Tibial nerve (tissue), 4 donors: ENCODE results near the gene PPP4R1. TPM values are rescaled to one million over a fixed set of nuclear protein-coding genes. Genes with fewer than 3 reads are reported as not detected.

Experiments
- DNase-seq, 2 donors: peaks; one replicate each; pipeline ENCODE4 v3.0.0-alpha.2; 2019; ENCODE audit warnings: low spot score in 2 of 2
- H3K27ac ChIP-seq, 4 donors: fragments of 200-600 bp; sonication (generic) in 3 of 4; one replicate each; pipeline ENCODE4 v1.5.1; 2017 to 2019; ENCODE audit warnings: mild to moderate bottlenecking in 1 of 4
- H3K27me3 ChIP-seq, 2 donors: fragments of 200-600 bp; sonication (generic) in 1 of 2; one replicate each; pipeline versions ENCODE4 v1.5.1 to v1.6.0; 2017 to 2019
- H3K36me3 ChIP-seq, 3 donors: fragments of 200-600 bp; sonication (generic); one replicate each; pipeline ENCODE4 v1.5.1; 2018 to 2019
- H3K4me1 ChIP-seq, 4 donors: fragments of 200-600 bp; sonication (generic) in 3 of 4; one replicate each; pipeline ENCODE4 v1.5.1; 2017 to 2019
- H3K4me3 ChIP-seq, 4 donors: fragments of 200-600 bp; sonication (generic) in 3 of 4; one replicate each; pipeline ENCODE4 v1.5.1; 2017 to 2019; ENCODE audit warnings: mild to moderate bottlenecking in 1 of 4, moderate library complexity in 1 of 4
- H3K9me3 ChIP-seq, 4 donors: fragments of 200-600 bp; sonication (generic) in 3 of 4; one replicate each; pipeline ENCODE4 v1.5.1; 2017 to 2019
- CTCF ChIP-seq, 5 experiments: fragments of 200-600 bp in 3 of 5; fragments of 450-650 bp in 2 of 5; sonication (generic) in 3 of 5; IDR thresholded peaks; one replicate each; pipeline ENCODE4 v1.5.1; 2016 to 2019; ENCODE audit warnings: antibody characterized with exemption in 5 of 5, mild to moderate bottlenecking in 3 of 5, moderate library complexity in 2 of 5
- EP300 ChIP-seq, 2 donors: sonication (generic); formaldehyde crosslinking; IDR thresholded peaks; one replicate each; pipeline ENCODE4 v1.6.1; 2017; ENCODE audit warnings: antibody characterized with exemption in 2 of 2, mild to moderate bottlenecking in 1 of 2
- POLR2A ChIP-seq, 2 donors: fragments of 450-650 bp; IDR thresholded peaks; one replicate each; pipeline ENCODE4 v1.6.1; 2017; ENCODE audit warnings: antibody characterized with exemption in 2 of 2, mild to moderate bottlenecking in 2 of 2, moderate library complexity in 2 of 2
- WGBS, 2 donors: methylation state at CpG; one replicate each; pipeline ENCODE4 v1.1.5; 2018; 5-methylcytosine and 5-hydroxymethylcytosine counted together
- total RNA-seq, 4 donors: library from RNA; depleted of rRNA; stranded (reverse); fragments of >200 nt; gene quantifications; one replicate each; pipeline ENCODE4 v1.1.0, GENCODE V29; 2016

The PPP4R1 gene
- total RNA-seq, 4 donors from 2014 or later: 97.7 to 124 (median 102) TPM

DNA sequence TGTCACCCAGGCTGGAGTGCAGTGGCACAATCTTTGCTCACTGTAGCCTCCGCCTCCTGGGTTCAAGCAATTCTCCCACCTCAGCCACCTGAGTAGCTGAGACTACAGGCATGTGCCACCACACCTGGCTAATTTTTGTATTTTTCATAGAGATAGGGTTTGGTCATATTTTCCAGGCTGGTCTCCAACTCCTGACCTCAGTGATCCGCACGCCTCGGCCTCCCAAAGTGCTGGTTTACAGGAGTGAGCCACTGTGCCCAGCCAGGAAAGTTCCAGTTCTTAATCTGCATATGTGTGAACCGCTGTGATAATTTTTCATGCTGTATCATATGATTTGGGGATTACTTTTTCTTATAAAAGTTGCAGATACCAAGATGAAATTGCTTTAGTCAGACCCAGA is 14.6 kb upstream of the PPP4R1 start:
- Histone ChIP-seq H3K4me1 (no peaks in the 10 kb centered on the region), H3K27me3 (no peaks in the 10 kb centered on the region), H3K27ac (no peak overlapping the region), H3K4me3 (no peak overlapping the region), H3K9me3 (no peaks in the 10 kb centered on the region), H3K36me3 (no peaks in the 10 kb centered on the region)
- DNase-seq: no peak
- 84 to 91% methylated on average over 5 of the region's 5 CpGs for WGBS, 2 donors
- no peak for TF ChIP-seq POLR2A (IDR thresholded peaks at IDR 0.05)
- TF ChIP-seq CTCF (IDR thresholded peaks at IDR 0.05): no peak
- no peak for TF ChIP-seq EP300 (IDR thresholded peaks at IDR 0.05)

DNA sequence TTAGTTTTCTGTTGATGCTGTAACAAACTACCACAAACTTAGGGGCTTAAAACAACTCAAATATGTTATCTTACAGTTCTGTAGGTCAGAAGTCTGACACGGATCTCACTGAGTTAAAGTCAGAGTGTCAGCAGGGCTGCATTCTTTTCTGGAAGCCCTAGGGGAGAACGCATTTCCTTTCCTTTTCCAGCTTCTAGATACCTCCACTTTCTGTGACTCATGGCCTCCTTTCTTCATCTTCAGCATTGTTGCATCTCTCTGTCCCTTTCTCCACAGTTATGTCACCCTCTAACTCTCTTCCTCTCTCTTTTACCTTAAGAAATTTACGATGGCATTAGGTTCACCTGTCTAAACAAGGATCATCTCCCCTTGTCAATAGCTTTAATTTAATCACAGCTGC is 13.3 kb upstream of the PPP4R1 start:
- Histone ChIP-seq H3K4me3 (no peak overlapping the region), H3K9me3 (no peaks in the 10 kb centered on the region), H3K27ac (no peak overlapping the region), H3K4me1 (no peaks in the 10 kb centered on the region), H3K36me3 (no peaks in the 10 kb centered on the region), H3K27me3 (no peaks in the 10 kb centered on the region)
- TF ChIP-seq EP300 (IDR thresholded peaks at IDR 0.05) (no peak), POLR2A (IDR thresholded peaks at IDR 0.05) (no peak), CTCF (IDR thresholded peaks at IDR 0.05) (no peak)
- DNase-seq: no peak
- 54 to 58% methylated on average over 3 of the region's 3 CpGs for whole genome bisulfite sequencing, 2 donors

DNA sequence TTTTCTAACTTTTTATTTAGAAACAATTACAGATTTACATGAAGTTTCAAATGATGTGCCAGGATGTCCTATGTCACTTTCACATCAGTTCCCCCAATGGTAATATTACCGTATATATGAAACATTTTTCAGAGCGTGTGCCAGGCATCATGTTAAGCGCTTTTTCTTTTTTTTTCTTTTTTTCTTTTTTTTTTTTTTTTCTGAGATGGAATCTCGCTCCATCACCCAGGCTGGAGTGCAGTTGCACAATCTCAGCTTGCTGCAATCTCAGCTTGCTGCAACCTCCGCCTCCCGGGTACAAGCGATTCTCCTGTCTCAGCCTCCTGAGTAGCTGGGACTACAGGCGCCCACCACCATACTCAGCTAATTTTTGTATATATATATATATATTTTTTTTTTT is 5.6 kb upstream of the PPP4R1 start:
- TF ChIP-seq CTCF (IDR thresholded peaks at IDR 0.05) (no peak), EP300 (IDR thresholded peaks at IDR 0.05) (no peak), POLR2A (IDR thresholded peaks at IDR 0.05) (no peak)
- H3K4me3 ChIP-seq: no peak overlapping the region
- H3K27me3 ChIP-seq: no peaks in the 10 kb centered on the region
- DNase-seq: no peak
- 74 to 86% methylated on average over 7 to 8 of the region's 8 CpGs for WGBS, 2 donors
- H3K9me3 ChIP-seq: no peaks in the 10 kb centered on the region
- H3K4me1 ChIP-seq: peaks cover 0 to 16% (median 4%) of the 10 kb centered on the region in 4 donors
- H3K27ac ChIP-seq: peak overlapping the region in 1 of 4 donors; percentile 64
- no peaks in the 10 kb centered on the region for H3K36me3 ChIP-seq

- TF ChIP-seq CTCF (IDR thresholded peaks at IDR 0.05) (no peak), POLR2A (IDR thresholded peaks at IDR 0.05) (no peak), EP300 (IDR thresholded peaks at IDR 0.05) (no peak)
- WGBS, 2 donors: 21 to 28% methylated on average over 1 of the region's 1 CpG
- Histone ChIP-seq H3K36me3 (no peaks in the 10 kb centered on the region), H3K27ac (peak overlapping the region in 1 of 4 donors; percentile 64), H3K4me1 (peaks cover 0 to 16% (median 4%) of the 10 kb centered on the region in 4 donors), H3K27me3 (no peaks in the 10 kb centered on the region), H3K9me3 (no peaks in the 10 kb centered on the region), H3K4me3 (no peak overlapping the region)
- no peak for DNase-seq
These were observed 5.2 kb upstream of the PPP4R1 start for GRCh38 chr18:9619545-9619944.

- no peak overlapping the region for H3K4me3 ChIP-seq
These were observed 4.7 kb upstream of the PPP4R1 start for GRCh38 chr18:9619056-9619455.

More at GRCh38 chr18:9619056-9619455, 4.7 kb upstream of the PPP4R1 start:
- no peak for TF ChIP-seq CTCF (IDR thresholded peaks at IDR 0.05)
- no peak for TF ChIP-seq EP300 (IDR thresholded peaks at IDR 0.05)
- H3K9me3 ChIP-seq: no peaks in the 10 kb centered on the region
- H3K36me3 ChIP-seq: no peaks in the 10 kb centered on the region
- peaks cover 0 to 16% (median 4%) of the 10 kb centered on the region in 4 donors for H3K4me1 ChIP-seq
- peak overlapping the region in 1 of 4 donors; percentile 64 for H3K27ac ChIP-seq
- no peaks in the 10 kb centered on the region for H3K27me3 ChIP-seq
- no peak for DNase-seq
- 41 to 50% methylated on average over 3 of the region's 3 CpGs for WGBS, 2 donors
